H1 (cell line): Measurements from ENCODE around the gene UGT1A10. TPM values are rescaled to one million over a fixed set of nuclear protein-coding genes. Genes with fewer than 3 reads are reported as not detected.

ENCODE experiments used
- ASH2L ChIP-seq: fragments of 200-600, 300-600 bp; sonication (generic); IDR thresholded peaks from one replicate; pipeline ENCODE4 v1.7.1; 2017; ENCODE audit warnings: low read length
- CHD7 ChIP-seq: fragments of 300-600 bp; sonication (generic); IDR thresholded peaks from 2 replicates; pipeline ENCODE4 v1.7.1; 2012; ENCODE audit warnings: low read length, moderate library complexity, mild to moderate bottlenecking, inconsistent platforms; ENCODE audit not compliant: insufficient replicate concordance
- GTF2F1 ChIP-seq: IDR thresholded peaks from 2 replicates; pipeline ENCODE4 v1.6.1; 2012; ENCODE audit warnings: low read depth, low read length, improper control_type of control experiment, borderline replicate concordance
- KDM5A ChIP-seq: fragments of 200-600 bp; IDR thresholded peaks from 2 replicates; pipeline ENCODE4 v1.7.1; 2012; ENCODE audit warnings: mild to moderate bottlenecking, low read length, inconsistent platforms, mixed read lengths
- RFX5 ChIP-seq: IDR thresholded peaks from 2 replicates; pipeline ENCODE4 v1.6.1; 2011; ENCODE audit warnings: low read depth, low read length, improper control_type of control experiment, borderline replicate concordance
- SP2 ChIP-seq: IDR thresholded peaks from 2 replicates; pipeline ENCODE4 v1.6.1; 2012; ENCODE audit warnings: mild to moderate bottlenecking, low read length, inconsistent platforms
- SP4 ChIP-seq: IDR thresholded peaks from 2 replicates; pipeline ENCODE4 v1.6.1; 2012; ENCODE audit warnings: low read length, inconsistent platforms
- USF2 ChIP-seq: IDR thresholded peaks from 2 replicates; pipeline ENCODE4 v1.6.1; 2011; ENCODE audit warnings: low read length, improper control_type of control experiment
- polyA plus RNA-seq, 7 experiments: library from polyadenylated mRNA; depleted of rRNA in 3 of 7; stranded (reverse) in 5 of 7; unstranded in 2 of 7; fragments of >200 nt in 5 of 7; fragments of 200-250 nt in 2 of 7; gene quantifications; 1 replicate in 5 of 7; 2 replicates in 1 of 7; 4 replicates in 1 of 7; pipeline versions ENCODE4 v1.2.1 to v1.2.3, GENCODE V29; 2011 to 2013; ENCODE audit warnings: missing spikeins in 2 of 7, mixed read lengths in 2 of 7
- total RNA-seq: library from RNA; stranded (reverse); fragmentation: NEBNext Ultra II Directional; extraction: Animal tissue kit (Norgen Biotek cat#: 25700); gene quantifications from 2 replicates; pipeline ENCODE4 v1.2.1, GENCODE V29; 2021

The UGT1A10 gene
- total and polyA plus RNA-seq, 2 of the 8 experiments (the other 6 are each of a cell fraction or from before 2014, with no cell fraction given): not detected

GRCh38 chr2:233691443-233692433, 55.5 kb downstream of the UGT1A10 start (continued):
- no peak for TF ChIP-seq CHD7
- TF ChIP-seq SP2: no peak
- no peak for TF ChIP-seq ASH2L
- no peak for TF ChIP-seq RFX5
- TF ChIP-seq USF2: no peak
- no peak for TF ChIP-seq GTF2F1
- no peak for TF ChIP-seq SP4
- no peak for TF ChIP-seq KDM5A
- TF ChIP-seq, all 59 proteins: peak for 0
